Sigmoid colon (tissue), 7 donors: Measurements from ENCODE around the gene TOM1L2. TPM values are rescaled to one million over a fixed set of nuclear protein-coding genes. Genes with fewer than 3 reads are reported as not detected.

ENCODE experiments used
- DNase-seq: peaks from one replicate; pipeline ENCODE4 v3.0.0-alpha.2; 2019
- H3K27ac ChIP-seq, 4 donors: fragments of 200-600 bp; sonication (generic); one replicate each; pipeline ENCODE4 v1.5.1; 2016 to 2019; ENCODE audit warnings: mild to moderate bottlenecking in 1 of 4
- H3K27me3 ChIP-seq, 3 donors: fragments of 200-600 bp; sonication (generic); one replicate each; pipeline ENCODE4 v1.5.1; 2019; ENCODE audit warnings: mild to moderate bottlenecking in 1 of 3
- H3K36me3 ChIP-seq, 4 donors: fragments of 200-600 bp; sonication (generic); one replicate each; pipeline ENCODE4 v1.5.1; 2016 to 2019
- H3K4me1 ChIP-seq, 4 donors: fragments of 200-600 bp; sonication (generic); one replicate each; pipeline ENCODE4 v1.5.1; 2017 to 2019
- H3K4me3 ChIP-seq, 4 donors: fragments of 200-600 bp; sonication (generic); one replicate each; pipeline ENCODE4 v1.5.1; 2017 to 2019; ENCODE audit warnings: mild to moderate bottlenecking in 2 of 4, moderate library complexity in 1 of 4
- H3K9me3 ChIP-seq, 4 donors: fragments of 200-600 bp in 3 of 4; sonication (generic) in 3 of 4; one replicate each; pipeline versions ENCODE4 v1.5.1 to v1.6.1; 2013 to 2019
- EP300 ChIP-seq, 4 donors: sonication (generic); formaldehyde crosslinking; IDR thresholded peaks; one replicate each; pipeline ENCODE4 v1.6.1; 2017; ENCODE audit warnings: antibody characterized with exemption in 4 of 4
- POLR2A ChIP-seq, 2 donors: fragments of 450-650 bp; IDR thresholded peaks; one replicate each; pipeline ENCODE4 v1.6.1; 2016; ENCODE audit warnings: antibody characterized with exemption in 2 of 2, mild to moderate bottlenecking in 2 of 2, moderate library complexity in 2 of 2
- POLR2AphosphoS5 ChIP-seq, 4 donors: sonication (generic); formaldehyde crosslinking; IDR thresholded peaks; one replicate each; pipeline ENCODE4 v1.6.1; 2017; ENCODE audit warnings: antibody characterized with exemption in 4 of 4
- WGBS, 2 donors: extraction: QIAGEN DNeasy Blood & Tissue Kit; methylation state at CpG; one replicate each; pipeline ENCODE4 v1.1.7; 2013; 5-methylcytosine and 5-hydroxymethylcytosine counted together
- intact Hi-C: fragments of 100-400 bp; cut with DNase I; formaldehyde crosslinking; loops from one replicate; pipeline ENCODE4 v1.15.1; 2023
- polyA plus RNA-seq, 3 donors: library from polyadenylated mRNA; stranded (reverse); fragments of 200-250 nt; gene quantifications; one replicate each; pipeline ENCODE4 v1.2.3, GENCODE V29; 2013
- total RNA-seq, 4 donors: library from RNA; depleted of rRNA; stranded (reverse); fragments of >200 nt; gene quantifications; one replicate each; pipeline ENCODE4 v1.1.0, GENCODE V29; 2016
- TF ChIP-seq, protein P1 (sequence below), 4 experiments: fragments of 450-650 bp in 3 of 4; fragments of 200-600 bp in 1 of 4; IDR thresholded peaks; one replicate each; pipeline ENCODE4 v1.5.1; 2016 to 2019; ENCODE audit warnings: antibody characterized with exemption in 4 of 4, mild to moderate bottlenecking in 3 of 4, moderate library complexity in 2 of 4
- donor health status: healthy with polysubstance abuse.
- donor health status: Bipolar disorder and iron deficiency.
- donor health status: healthy.

TOM1L2 gene
- total and polyA plus RNA-seq, 7 donors: 13.8 to 215 (median 43.3) TPM

DNA sequence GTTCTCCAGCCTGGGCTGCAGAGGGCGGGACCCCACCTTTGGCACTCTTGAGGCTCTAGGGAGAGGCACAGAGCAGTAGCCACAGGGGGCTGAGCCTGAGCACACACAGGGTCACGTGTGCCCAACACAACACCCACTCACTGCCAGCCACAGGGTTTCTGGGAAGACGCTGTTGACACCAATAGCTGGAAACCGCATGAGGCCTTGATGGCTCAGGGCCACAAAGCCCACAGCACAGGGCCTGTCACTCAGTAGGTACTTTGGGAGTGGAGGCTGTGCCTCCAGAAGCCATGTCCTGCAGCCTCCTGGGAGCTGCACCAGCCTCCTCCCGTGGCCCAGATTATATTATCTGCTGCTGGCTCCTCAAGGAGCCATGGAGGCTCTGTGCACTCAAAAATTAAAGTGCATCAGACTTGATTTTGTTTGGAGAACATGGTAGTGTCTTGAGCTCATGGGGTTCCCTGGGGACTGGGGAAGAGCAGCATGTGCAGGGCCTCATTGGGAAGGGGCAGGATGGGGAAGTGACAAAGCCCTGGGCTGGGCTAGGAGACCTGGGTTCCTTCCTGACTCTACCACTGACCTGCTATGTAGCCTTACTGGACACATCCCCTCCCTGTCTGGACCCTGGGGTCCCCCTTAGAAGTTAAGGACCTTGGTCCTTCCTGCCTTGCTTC, 122.9 kb downstream of the TOM1L2 start:
- peak overlapping the region; percentile 61 to 80 (median 74) for H3K27ac ChIP-seq
- H3K36me3 ChIP-seq: peaks cover 0 to 27% (median 11%) of the 10 kb centered on the region in 4 donors
- no peaks in the 10 kb centered on the region for H3K9me3 ChIP-seq
- no peaks in the 10 kb centered on the region for H3K27me3 ChIP-seq
- H3K4me3 ChIP-seq: no peak overlapping the region
- 40 to 59% methylated on average over 5 of the region's 5 CpGs for WGBS, 2 donors
- DNase-seq: peak; percentile 83
- intact Hi-C loops: no loop called here
- peaks cover 0 to 28% (median 23%) of the 10 kb centered on the region in 4 donors for H3K4me1 ChIP-seq
- TF ChIP-seq POLR2A (IDR thresholded peaks at IDR 0.05) (no peak), POLR2AphosphoS5 (IDR thresholded peaks at IDR 0.05) (peak in 1 of 4 donors; percentile 67)

DNA sequence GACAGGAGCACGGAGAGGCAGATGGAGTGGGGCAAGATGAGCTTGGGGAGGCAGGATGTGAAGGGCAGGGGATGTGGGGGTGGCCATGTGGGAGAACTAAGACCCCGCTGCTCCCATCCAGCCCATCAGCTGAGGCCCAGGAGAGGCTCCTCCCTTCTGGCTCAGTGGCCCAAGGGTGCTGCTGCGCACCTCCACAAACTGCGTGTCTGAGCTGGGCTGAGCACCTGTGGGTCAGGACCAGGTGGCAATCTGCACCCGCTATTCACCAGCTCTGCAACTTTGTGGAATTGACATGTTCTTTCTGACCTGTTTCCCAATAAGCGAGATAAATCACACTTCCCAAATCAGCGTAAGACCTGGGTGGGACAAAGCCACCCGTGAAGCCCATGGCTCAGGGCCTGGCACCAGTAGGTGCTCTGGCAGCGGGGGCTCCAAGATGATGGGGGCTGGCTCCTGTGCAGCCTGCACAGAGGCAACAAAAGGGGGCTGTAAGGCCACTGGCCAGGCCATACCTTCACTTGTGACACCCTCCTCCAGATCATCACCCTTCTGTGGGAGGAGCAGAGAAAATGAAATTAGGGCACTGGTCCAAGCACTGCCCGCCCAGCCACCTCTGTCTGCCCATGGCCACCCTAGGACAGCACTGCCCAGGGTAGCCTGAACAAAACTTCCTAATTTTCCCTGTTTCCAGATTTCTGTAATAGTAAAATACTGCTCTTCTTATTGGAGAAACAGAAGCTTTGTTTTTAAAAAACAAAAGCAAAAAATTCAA, 123.7 kb downstream of the TOM1L2 start:
- WGBS, 2 donors: 91 to 93% methylated on average over 10 of the region's 10 CpGs
- Histone ChIP-seq H3K4me1 (peaks cover 0 to 28% (median 23%) of the 10 kb centered on the region in 4 donors), H3K36me3 (peaks cover 0 to 27% (median 11%) of the 10 kb centered on the region in 4 donors), H3K4me3 (no peak overlapping the region), H3K27me3 (no peaks in the 10 kb centered on the region), H3K9me3 (no peaks in the 10 kb centered on the region), H3K27ac (peak overlapping the region; percentile 61 to 80 (median 74))
- intact Hi-C loops: no loop called here
- no peak for DNase-seq
- TF ChIP-seq, protein P1, sequence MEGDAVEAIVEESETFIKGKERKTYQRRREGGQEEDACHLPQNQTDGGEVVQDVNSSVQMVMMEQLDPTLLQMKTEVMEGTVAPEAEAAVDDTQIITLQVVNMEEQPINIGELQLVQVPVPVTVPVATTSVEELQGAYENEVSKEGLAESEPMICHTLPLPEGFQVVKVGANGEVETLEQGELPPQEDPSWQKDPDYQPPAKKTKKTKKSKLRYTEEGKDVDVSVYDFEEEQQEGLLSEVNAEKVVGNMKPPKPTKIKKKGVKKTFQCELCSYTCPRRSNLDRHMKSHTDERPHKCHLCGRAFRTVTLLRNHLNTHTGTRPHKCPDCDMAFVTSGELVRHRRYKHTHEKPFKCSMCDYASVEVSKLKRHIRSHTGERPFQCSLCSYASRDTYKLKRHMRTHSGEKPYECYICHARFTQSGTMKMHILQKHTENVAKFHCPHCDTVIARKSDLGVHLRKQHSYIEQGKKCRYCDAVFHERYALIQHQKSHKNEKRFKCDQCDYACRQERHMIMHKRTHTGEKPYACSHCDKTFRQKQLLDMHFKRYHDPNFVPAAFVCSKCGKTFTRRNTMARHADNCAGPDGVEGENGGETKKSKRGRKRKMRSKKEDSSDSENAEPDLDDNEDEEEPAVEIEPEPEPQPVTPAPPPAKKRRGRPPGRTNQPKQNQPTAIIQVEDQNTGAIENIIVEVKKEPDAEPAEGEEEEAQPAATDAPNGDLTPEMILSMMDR (IDR thresholded peaks at IDR 0.05): no peak
- no peak for TF ChIP-seq POLR2A (IDR thresholded peaks at IDR 0.05)
- no peak for TF ChIP-seq POLR2AphosphoS5 (IDR thresholded peaks at IDR 0.05)

DNA sequence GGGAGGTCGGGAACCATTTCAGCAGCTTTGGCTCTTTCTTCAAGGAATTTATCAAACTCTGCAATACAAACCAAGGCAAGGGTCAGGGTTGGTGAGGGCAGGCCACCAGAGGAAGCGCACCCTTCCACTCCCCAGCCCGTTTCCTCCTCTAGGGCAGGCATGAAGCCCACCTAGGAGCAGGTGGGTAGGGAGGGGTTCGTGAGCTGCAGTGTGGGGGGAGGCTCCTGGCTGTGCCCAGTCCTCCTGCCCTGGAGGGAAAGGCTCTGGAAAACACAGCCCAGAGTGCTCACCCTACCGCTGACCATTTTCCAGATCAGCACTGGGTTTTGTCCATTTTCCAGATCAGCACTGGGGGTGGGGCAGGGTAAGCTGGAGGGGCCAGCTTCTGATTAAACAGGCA, 124.5 kb downstream of the TOM1L2 start:
- Histone ChIP-seq H3K9me3 (no peaks in the 10 kb centered on the region), H3K4me3 (no peak overlapping the region), H3K36me3 (peaks cover 0 to 27% (median 11%) of the 10 kb centered on the region in 4 donors), H3K4me1 (peaks cover 0 to 28% (median 23%) of the 10 kb centered on the region in 4 donors), H3K27me3 (no peaks in the 10 kb centered on the region), H3K27ac (no peak overlapping the region)
- 90 to 98% methylated on average over 5 of the region's 5 CpGs for WGBS, 2 donors
- intact Hi-C loops: no loop called here
- no peak for TF ChIP-seq POLR2AphosphoS5 (IDR thresholded peaks at IDR 0.05)
- TF ChIP-seq, protein P1 (IDR thresholded peaks at IDR 0.05): no peak
- no peak for TF ChIP-seq POLR2A (IDR thresholded peaks at IDR 0.05)
- TF ChIP-seq EP300 (IDR thresholded peaks at IDR 0.05): no peak
- DNase-seq: no peak

DNA sequence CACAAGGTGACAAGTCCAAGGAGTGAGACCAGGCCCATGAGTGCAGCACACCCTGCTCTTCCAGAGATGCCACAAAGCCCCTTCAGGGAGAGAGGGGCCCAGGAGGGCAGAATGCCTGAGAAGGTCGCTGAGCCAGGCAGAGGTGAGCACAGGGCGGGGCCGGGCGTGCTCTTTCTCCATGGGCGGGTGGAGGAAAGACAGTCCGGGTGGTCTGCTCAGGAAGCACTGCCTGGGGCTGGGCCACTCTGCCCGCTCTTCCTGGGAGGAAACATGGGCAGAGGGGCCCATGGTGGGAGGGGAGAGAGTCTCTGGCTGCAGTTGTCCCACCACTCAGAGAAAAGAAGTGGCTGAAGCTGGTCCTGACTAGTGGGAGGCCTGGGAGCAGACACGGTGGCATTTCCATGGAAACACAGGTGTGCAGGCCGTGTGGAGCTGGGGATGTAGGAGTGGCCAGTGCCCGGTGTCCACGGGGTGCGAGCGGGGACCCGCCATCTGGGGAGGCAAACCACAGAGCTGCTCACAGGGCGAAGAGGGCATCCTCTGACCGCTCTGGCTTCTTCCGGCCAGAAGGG, 125.0 kb downstream of the TOM1L2 start:
- H3K9me3 ChIP-seq: no peaks in the 10 kb centered on the region
- no peak overlapping the region for H3K4me3 ChIP-seq
- H3K4me1 ChIP-seq: peaks cover 0 to 28% (median 23%) of the 10 kb centered on the region in 4 donors
- TF ChIP-seq, protein P1 (IDR thresholded peaks at IDR 0.05): no peak
- TF ChIP-seq EP300 (IDR thresholded peaks at IDR 0.05) (no peak), POLR2A (IDR thresholded peaks at IDR 0.05) (no peak), POLR2AphosphoS5 (IDR thresholded peaks at IDR 0.05) (no peak)
- no peak overlapping the region for H3K27ac ChIP-seq
- 63 to 79% methylated on average over 17 of the region's 17 CpGs for WGBS, 2 donors
- H3K27me3 ChIP-seq: no peaks in the 10 kb centered on the region
- peaks cover 0 to 25% (median 11%) of the 10 kb centered on the region in 4 donors for H3K36me3 ChIP-seq
- no peak for DNase-seq
- intact Hi-C loops: no loop called here

DNA sequence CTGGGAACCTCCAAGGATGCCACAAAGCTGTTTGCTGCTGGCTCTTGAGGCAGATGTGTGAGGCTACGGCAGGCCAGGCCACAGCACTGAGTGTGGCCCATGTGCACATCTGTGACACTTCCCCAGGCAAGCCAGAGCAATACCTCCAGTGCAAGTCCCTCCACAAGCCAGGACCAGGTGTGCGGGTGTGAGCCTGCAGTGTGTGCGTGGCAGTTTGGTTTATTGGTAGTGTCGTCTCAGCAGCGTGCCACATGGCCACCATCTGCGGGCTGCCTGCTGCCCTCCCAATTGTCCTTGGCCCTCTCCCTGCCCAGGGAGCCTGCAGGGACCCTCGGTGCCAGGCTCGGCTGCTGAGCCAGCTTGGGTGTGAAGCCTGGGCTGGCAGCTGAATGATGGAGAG, 125.6 kb downstream of the TOM1L2 start:
- intact Hi-C loops: no loop called here
- no peak for DNase-seq
- H3K4me1 ChIP-seq: peaks cover 0 to 34% (median 23%) of the 10 kb centered on the region in 4 donors
- H3K4me3 ChIP-seq: no peak overlapping the region
- H3K27me3 ChIP-seq: no peaks in the 10 kb centered on the region
- H3K9me3 ChIP-seq: no peaks in the 10 kb centered on the region
- H3K27ac ChIP-seq: no peak overlapping the region
- peaks cover 0 to 23% (median 11%) of the 10 kb centered on the region in 4 donors for H3K36me3 ChIP-seq
- WGBS, 2 donors: 60 to 76% methylated on average over 8 of the region's 8 CpGs
- TF ChIP-seq, protein P1 (IDR thresholded peaks at IDR 0.05): no peak
- TF ChIP-seq POLR2A (IDR thresholded peaks at IDR 0.05) (no peak), EP300 (IDR thresholded peaks at IDR 0.05) (no peak), POLR2AphosphoS5 (IDR thresholded peaks at IDR 0.05) (no peak)
